ENCODE measurements around the gene TMEM255B. TPM values are rescaled to one million over a fixed set of nuclear protein-coding genes. Genes with fewer than 3 reads are reported as not detected.

TMEM255B gene
- total RNA-seq, 1 donor from 2014 or later = 1.5 TPM

- H3K27ac Mint-ChIP-seq = no peak overlapping the region
Observed at GRCh38 chr13:113774177-113775107, 15.4 kb downstream of the TMEM255B start.

GRCh38 chr13:113775451-113776145 is 16.6 kb downstream of the TMEM255B start:
- Mint-ChIP-seq H3K27me3 (peaks cover 18% of the 10 kb centered on the region), H3K4me1 (ENCODE audit: low read depth) (no peaks in the 10 kb centered on the region), H3K36me3 (ENCODE audit: insufficient read depth) (no peaks in the 10 kb centered on the region), H3K9me3 (ENCODE audit: low read depth) (peaks cover 11% of the 10 kb centered on the region), H3K27ac (no peak overlapping the region), H3K4me3 (ENCODE audit: low read depth) (no peak overlapping the region)
- DNase-seq (ENCODE audit: low spot score, unreplicated experiment) = no peak
- TF ChIP-seq CTCF (IDR thresholded peaks at IDR 0.05; ENCODE audit: unreplicated experiment) = no peak

More at GRCh38 chr13:113774177-113775107, 15.4 kb downstream of the TMEM255B start:
- peaks cover 11% of the 10 kb centered on the region for H3K9me3 Mint-ChIP-seq (ENCODE audit: low read depth)
- DNase-seq (ENCODE audit: low spot score, unreplicated experiment) = no peak
- H3K4me1 Mint-ChIP-seq (ENCODE audit: low read depth) = no peaks in the 10 kb centered on the region
- H3K27me3 Mint-ChIP-seq = peaks cover 17% of the 10 kb centered on the region
- TF ChIP-seq CTCF (IDR thresholded peaks at IDR 0.05; ENCODE audit: unreplicated experiment) = no peak
- H3K36me3 Mint-ChIP-seq (ENCODE audit: insufficient read depth) = no peaks in the 10 kb centered on the region
- no peak overlapping the region for H3K4me3 Mint-ChIP-seq (ENCODE audit: low read depth)

DNA sequence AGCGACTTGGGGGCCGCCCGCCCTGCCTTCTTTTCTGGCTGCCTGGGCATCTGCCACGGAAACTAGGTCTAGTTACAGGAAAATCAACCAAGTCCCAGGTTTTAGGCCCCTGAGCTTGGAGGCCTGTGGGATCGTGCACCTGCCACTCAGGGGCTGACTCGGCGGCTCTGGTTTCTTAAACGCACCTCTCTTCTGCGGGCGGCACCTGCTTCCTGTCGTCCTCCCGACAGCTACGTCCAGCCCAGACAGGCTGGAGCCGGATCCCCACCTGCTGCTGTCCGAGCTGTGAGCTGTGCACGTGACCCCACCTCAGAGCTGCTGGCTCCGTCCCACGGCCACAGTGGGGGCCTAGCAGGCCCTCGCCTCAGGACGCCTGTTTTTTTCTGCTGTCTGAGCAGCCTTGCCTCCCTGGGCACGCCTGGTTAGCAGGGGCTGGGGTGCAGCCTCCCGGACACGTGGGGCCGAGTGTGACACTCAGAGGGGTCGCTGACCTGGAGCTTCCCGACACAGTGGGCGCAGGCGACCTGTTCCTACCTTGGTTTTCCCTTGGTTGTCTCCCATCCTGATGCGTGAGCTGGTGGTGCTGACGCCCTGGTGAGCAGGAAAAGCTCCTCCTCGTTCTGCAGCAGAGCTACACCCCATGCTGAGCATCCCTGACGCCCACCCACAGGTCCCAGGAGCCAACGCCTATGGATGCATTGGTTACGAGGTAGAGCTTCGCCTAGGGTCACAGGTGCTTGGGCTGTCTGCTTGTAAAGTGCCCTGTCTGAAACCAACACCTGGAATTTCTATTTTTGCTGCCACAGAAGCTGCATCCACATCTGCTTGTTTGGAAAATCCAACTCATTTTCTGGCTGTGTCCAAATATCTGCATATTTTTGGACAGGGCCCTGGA is 17.5 kb downstream of the TMEM255B start:
- H3K36me3 Mint-ChIP-seq (ENCODE audit: insufficient read depth) = no peaks in the 10 kb centered on the region
- H3K27ac Mint-ChIP-seq = no peak overlapping the region

DNA sequence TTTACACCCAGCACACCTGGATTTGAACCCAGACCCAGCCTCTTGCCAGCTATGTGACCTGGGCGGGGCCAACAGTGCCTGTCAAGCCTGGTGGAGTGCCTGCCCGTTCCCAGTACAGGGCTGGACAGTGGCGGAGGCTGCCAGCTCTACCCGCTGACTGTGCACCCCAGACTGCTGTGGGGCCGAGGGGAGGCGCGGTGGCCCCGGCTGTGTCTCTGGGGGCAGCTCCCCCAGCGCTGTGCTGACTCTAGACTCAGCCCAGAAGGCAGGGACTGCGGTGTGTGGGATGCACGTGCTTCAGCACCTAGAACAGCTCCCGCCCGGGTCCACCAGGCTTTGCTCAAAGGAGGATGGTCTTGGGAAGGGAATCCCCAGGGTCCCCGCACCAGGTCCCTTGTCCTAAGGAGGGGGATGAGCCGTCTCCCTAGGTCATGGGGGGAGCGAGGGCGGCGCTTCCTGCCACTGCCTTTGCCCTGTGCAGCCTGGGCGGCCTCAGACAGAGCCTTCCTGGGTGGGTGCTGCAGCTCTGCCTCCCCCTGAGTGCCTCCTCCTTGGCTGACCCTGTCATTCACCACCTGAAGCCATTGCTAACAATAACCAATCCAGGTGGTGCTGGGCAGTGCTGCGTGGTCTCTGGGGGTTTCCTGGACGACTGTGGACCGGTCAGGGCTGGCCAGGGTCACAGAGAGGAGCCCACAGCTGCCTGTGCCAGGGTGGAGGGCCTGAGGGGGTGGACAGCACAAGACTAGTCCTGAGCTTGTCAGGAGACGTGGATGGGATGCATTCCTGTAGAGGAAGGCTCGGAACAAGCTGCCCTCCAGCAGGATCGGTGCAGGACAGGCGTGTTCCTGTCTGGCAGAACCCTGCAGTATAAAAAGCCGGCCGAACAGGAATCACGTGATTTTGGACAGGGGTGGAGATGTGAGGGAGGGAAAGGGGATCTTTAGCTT is 18.6 kb downstream of the TMEM255B start:
- H3K36me3 Mint-ChIP-seq (ENCODE audit: insufficient read depth) = no peaks in the 10 kb centered on the region
- no peaks in the 10 kb centered on the region for H3K4me1 Mint-ChIP-seq (ENCODE audit: low read depth)
- H3K9me3 Mint-ChIP-seq (ENCODE audit: low read depth) = peaks cover 5% of the 10 kb centered on the region
- no peak overlapping the region for H3K4me3 Mint-ChIP-seq (ENCODE audit: low read depth)
- DNase-seq (ENCODE audit: low spot score, unreplicated experiment) = peak; percentile 59
- no peak for TF ChIP-seq CTCF (IDR thresholded peaks at IDR 0.05; ENCODE audit: unreplicated experiment)
- no peak overlapping the region for H3K27ac Mint-ChIP-seq
- H3K27me3 Mint-ChIP-seq = peaks cover 18% of the 10 kb centered on the region

More for the DNA sequence above, 17.5 kb downstream of the TMEM255B start:
- no peak for TF ChIP-seq CTCF (IDR thresholded peaks at IDR 0.05; ENCODE audit: unreplicated experiment)
- DNase-seq (ENCODE audit: low spot score, unreplicated experiment) = no peak
- Mint-ChIP-seq H3K4me1 (ENCODE audit: low read depth) (no peaks in the 10 kb centered on the region), H3K27me3 (peaks cover 18% of the 10 kb centered on the region), H3K9me3 (ENCODE audit: low read depth) (peaks cover 11% of the 10 kb centered on the region), H3K4me3 (ENCODE audit: low read depth) (no peak overlapping the region)
